Spinal cord (tissue), 10 donors: Measurements from ENCODE around the gene GMPR2. TPM values are rescaled to one million over a fixed set of nuclear protein-coding genes. Genes with fewer than 3 reads are reported as not detected.

Source experiments
- DNase-seq, 6 donors: peaks; one replicate each; pipeline versions ENCODE4 v3.0.0 to v3.0.0-alpha.2; 2013 to 2015; ENCODE audit warnings: low spot score in 6 of 6, low read depth in 4 of 6
- H3K27ac ChIP-seq: one replicate; pipeline ENCODE4 v1.5.1; 2013; ENCODE audit warnings: low read depth, low read length, control low read depth
- H3K27me3 ChIP-seq: one replicate; pipeline ENCODE4 v1.6.1; 2013; ENCODE audit warnings: low read length; ENCODE audit not compliant: control insufficient read depth, insufficient read depth
- H3K36me3 ChIP-seq: one replicate; pipeline ENCODE4 v1.6.1; 2013; ENCODE audit warnings: low read length; ENCODE audit not compliant: control insufficient read depth, insufficient read depth
- H3K4me1 ChIP-seq: one replicate; pipeline ENCODE4 v1.6.1; 2013; ENCODE audit warnings: low read length; ENCODE audit not compliant: control insufficient read depth, insufficient read depth
- H3K4me3 ChIP-seq: one replicate; pipeline ENCODE4 v1.5.1; 2013; ENCODE audit warnings: low read depth, low read length, control low read depth
- H3K9me3 ChIP-seq: one replicate; pipeline ENCODE4 v1.6.1; 2013; ENCODE audit warnings: low read length; ENCODE audit not compliant: control insufficient read depth, insufficient read depth
- WGBS: methylation state at CpG from one replicate; pipeline ENCODE4 v1.1.5; 2013; ENCODE audit warnings: missing lambda C conversion rate; ENCODE audit not compliant: insufficient coverage; 5-methylcytosine and 5-hydroxymethylcytosine counted together
- polyA plus RNA-seq, 2 donors: library from polyadenylated mRNA; unstranded; fragments of 120-200 nt; gene quantifications; one replicate each; pipeline ENCODE4 v1.2.1, GENCODE V29; 2013; ENCODE audit not compliant: insufficient read length in 2 of 2
- total RNA-seq, 2 donors: library from RNA; depleted of rRNA in 1 of 2; stranded (reverse); fragments of 120-200 nt in 1 of 2; fragments of >200 nt in 1 of 2; gene quantifications; one replicate each; pipeline versions ENCODE4 v1.2.3 to v1.2.4, GENCODE V29; 2013 to 2014
- donor health status: healthy.

The GMPR2 gene
- total and polyA plus RNA-seq, 4 donors = 57.5 to 96.9 (median 80.7) TPM

GRCh38 chr14:24271834-24272263, 39.1 kb downstream of the GMPR2 start:
- Histone ChIP-seq H3K4me1 (peaks cover 6% of the 10 kb centered on the region), H3K36me3 (peaks cover 31% of the 10 kb centered on the region), H3K9me3 (no peaks in the 10 kb centered on the region), H3K27me3 (no peaks in the 10 kb centered on the region), H3K27ac (peak overlapping the region; percentile 90), H3K4me3 (peak overlapping the region; percentile 86)
- WGBS = 20% methylated on average over 3 of the region's 3 CpGs
- DNase-seq = no peak

GRCh38 chr14:24272467-24272866, 39.7 kb downstream of the GMPR2 start:
- peaks cover 6% of the 10 kb centered on the region for H3K4me1 ChIP-seq
- 95% methylated on average over 2 of the region's 2 CpGs for WGBS
- no peaks in the 10 kb centered on the region for H3K27me3 ChIP-seq
- no peaks in the 10 kb centered on the region for H3K9me3 ChIP-seq
- peaks cover 25% of the 10 kb centered on the region for H3K36me3 ChIP-seq
- H3K4me3 ChIP-seq = no peak overlapping the region
- DNase-seq = no peak
- H3K27ac ChIP-seq = no peak overlapping the region

GRCh38 chr14:24273422-24273998, 40.8 kb downstream of the GMPR2 start:
- Histone ChIP-seq H3K4me3 (no peak overlapping the region), H3K27ac (no peak overlapping the region), H3K4me1 (peaks cover 6% of the 10 kb centered on the region), H3K27me3 (no peaks in the 10 kb centered on the region), H3K9me3 (no peaks in the 10 kb centered on the region), H3K36me3 (peaks cover 16% of the 10 kb centered on the region)
- DNase-seq = no peak
- WGBS = no CpG with 5 or more reads among the region's 3 CpGs

GRCh38 chr14:24274101-24274543, 41.4 kb downstream of the GMPR2 start:
- Histone ChIP-seq H3K27me3 (no peaks in the 10 kb centered on the region), H3K4me3 (no peak overlapping the region), H3K9me3 (no peaks in the 10 kb centered on the region), H3K36me3 (peaks cover 10% of the 10 kb centered on the region), H3K27ac (no peak overlapping the region), H3K4me1 (peaks cover 6% of the 10 kb centered on the region)
- no peak for DNase-seq
- 96% methylated on average over 3 of the region's 3 CpGs for WGBS

- Histone ChIP-seq H3K27me3 (no peaks in the 10 kb centered on the region), H3K36me3 (no peaks in the 10 kb centered on the region), H3K9me3 (no peaks in the 10 kb centered on the region), H3K4me3 (no peak overlapping the region), H3K27ac (no peak overlapping the region), H3K4me1 (no peaks in the 10 kb centered on the region)
- no peak for DNase-seq
- WGBS = 97% methylated on average over 6 of the region's 6 CpGs
These were observed 44.3 kb downstream of the GMPR2 start for GRCh38 chr14:24277071-24277470.

- H3K36me3 ChIP-seq = no peaks in the 10 kb centered on the region
- no peak overlapping the region for H3K4me3 ChIP-seq
- H3K27ac ChIP-seq = no peak overlapping the region
- WGBS = 92% methylated on average over 11 of the region's 11 CpGs
- H3K9me3 ChIP-seq = no peaks in the 10 kb centered on the region
- DNase-seq = no peak
- H3K4me1 ChIP-seq = no peaks in the 10 kb centered on the region
- no peaks in the 10 kb centered on the region for H3K27me3 ChIP-seq
These were observed 45.0 kb downstream of the GMPR2 start for GRCh38 chr14:24277606-24278321.

GRCh38 chr14:24278424-24278823, 45.7 kb downstream of the GMPR2 start:
- Histone ChIP-seq H3K36me3 (no peaks in the 10 kb centered on the region), H3K27ac (no peak overlapping the region), H3K27me3 (no peaks in the 10 kb centered on the region), H3K4me3 (no peak overlapping the region), H3K9me3 (no peaks in the 10 kb centered on the region), H3K4me1 (no peaks in the 10 kb centered on the region)
- 95% methylated on average over 5 of the region's 5 CpGs for WGBS
- DNase-seq = no peak

- H3K4me3 ChIP-seq = no peak overlapping the region
- WGBS = 72% methylated on average over 8 of the region's 11 CpGs
- H3K27ac ChIP-seq = no peak overlapping the region
- no peaks in the 10 kb centered on the region for H3K27me3 ChIP-seq
- no peaks in the 10 kb centered on the region for H3K4me1 ChIP-seq
- H3K36me3 ChIP-seq = no peaks in the 10 kb centered on the region
- H3K9me3 ChIP-seq = no peaks in the 10 kb centered on the region
- no peak for DNase-seq
These were observed 46.8 kb downstream of the GMPR2 start for GRCh38 chr14:24279301-24280186.

- no peak for DNase-seq
- Histone ChIP-seq H3K4me3 (no peak overlapping the region), H3K36me3 (no peaks in the 10 kb centered on the region), H3K4me1 (no peaks in the 10 kb centered on the region), H3K27ac (no peak overlapping the region), H3K9me3 (no peaks in the 10 kb centered on the region), H3K27me3 (no peaks in the 10 kb centered on the region)
- 97% methylated on average over 6 of the region's 6 CpGs for WGBS
These were observed 48.2 kb downstream of the GMPR2 start for GRCh38 chr14:24280797-24281460.
